Skeletal muscle tissue (tissue), 4 donors: ENCODE results near the gene KIZ. TPM values are rescaled to one million over a fixed set of nuclear protein-coding genes. Genes with fewer than 3 reads are reported as not detected.

Source experiments
- H3K27ac ChIP-seq: one replicate; pipeline ENCODE4 v1.7.0; 2013; ENCODE audit warnings: mild to moderate bottlenecking, low read depth, low read length, inconsistent platforms
- H3K27me3 ChIP-seq, 3 donors: one replicate each; pipeline ENCODE4 v1.7.0; 2013; ENCODE audit warnings: low read length in 3 of 3; ENCODE audit not compliant: control insufficient read depth in 3 of 3, insufficient read depth in 3 of 3
- H3K36me3 ChIP-seq, 3 donors: one replicate each; pipeline ENCODE4 v1.7.0; 2013; ENCODE audit warnings: low read length in 3 of 3; ENCODE audit not compliant: control insufficient read depth in 3 of 3, insufficient read depth in 3 of 3
- H3K4me1 ChIP-seq, 3 donors: one replicate each; pipeline ENCODE4 v1.7.0; 2013; ENCODE audit warnings: low read length in 3 of 3, mild to moderate bottlenecking in 3 of 3; ENCODE audit not compliant: control insufficient read depth in 3 of 3, insufficient read depth in 3 of 3
- H3K4me3 ChIP-seq, 3 donors: one replicate each; pipeline ENCODE4 v1.7.0; 2013; ENCODE audit warnings: low read length in 3 of 3
- H3K9ac ChIP-seq, 3 donors: one replicate each; pipeline ENCODE4 v1.7.0; 2013; ENCODE audit warnings: low read length in 3 of 3, mild to moderate bottlenecking in 3 of 3, moderate library complexity in 2 of 3, low read depth in 1 of 3
- H3K9me3 ChIP-seq, 3 donors: one replicate each; pipeline ENCODE4 v1.7.0; 2013; ENCODE audit warnings: low read length in 3 of 3; ENCODE audit not compliant: control insufficient read depth in 3 of 3
- total RNA-seq: library from RNA; depleted of rRNA; stranded (reverse); fragments of >200 nt; gene quantifications from one replicate; pipeline ENCODE4 v1.2.3, GENCODE V29; 2014
- donor health status: Osteomylitis.

Gene KIZ
- total RNA-seq, 1 donor from 2014 or later: 8.9 TPM

DNA sequence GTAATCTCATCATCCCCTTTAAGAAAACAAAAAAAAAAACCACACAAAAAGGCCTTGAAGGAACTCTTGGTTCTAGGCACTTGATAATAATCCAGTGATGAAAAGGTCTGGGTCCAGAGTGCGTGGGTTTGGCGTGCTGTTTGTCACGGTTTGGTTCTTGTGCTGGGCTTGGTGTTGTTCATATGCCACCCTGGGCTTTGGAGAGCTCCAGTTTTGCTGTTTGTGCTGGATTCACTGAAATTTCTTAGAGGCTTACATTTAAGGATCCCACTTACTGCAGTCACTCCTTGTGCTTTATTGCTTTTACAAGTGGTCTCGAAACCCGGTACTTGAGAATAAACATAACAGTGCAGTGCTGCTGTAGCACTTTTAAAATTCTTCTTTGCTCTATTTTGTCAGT, 108.4 kb downstream of the KIZ start:
- H3K27me3 ChIP-seq: no peaks in the 10 kb centered on the region
- H3K9me3 ChIP-seq: no peaks in the 10 kb centered on the region
- no peak overlapping the region for H3K9ac ChIP-seq
- peaks cover 21 to 36% (median 22%) of the 10 kb centered on the region in 3 donors for H3K36me3 ChIP-seq
- H3K4me3 ChIP-seq: no peak overlapping the region
- H3K4me1 ChIP-seq: peaks cover 0 to 7% (median 0%) of the 10 kb centered on the region in 3 donors
- H3K27ac ChIP-seq: no peak overlapping the region

DNA sequence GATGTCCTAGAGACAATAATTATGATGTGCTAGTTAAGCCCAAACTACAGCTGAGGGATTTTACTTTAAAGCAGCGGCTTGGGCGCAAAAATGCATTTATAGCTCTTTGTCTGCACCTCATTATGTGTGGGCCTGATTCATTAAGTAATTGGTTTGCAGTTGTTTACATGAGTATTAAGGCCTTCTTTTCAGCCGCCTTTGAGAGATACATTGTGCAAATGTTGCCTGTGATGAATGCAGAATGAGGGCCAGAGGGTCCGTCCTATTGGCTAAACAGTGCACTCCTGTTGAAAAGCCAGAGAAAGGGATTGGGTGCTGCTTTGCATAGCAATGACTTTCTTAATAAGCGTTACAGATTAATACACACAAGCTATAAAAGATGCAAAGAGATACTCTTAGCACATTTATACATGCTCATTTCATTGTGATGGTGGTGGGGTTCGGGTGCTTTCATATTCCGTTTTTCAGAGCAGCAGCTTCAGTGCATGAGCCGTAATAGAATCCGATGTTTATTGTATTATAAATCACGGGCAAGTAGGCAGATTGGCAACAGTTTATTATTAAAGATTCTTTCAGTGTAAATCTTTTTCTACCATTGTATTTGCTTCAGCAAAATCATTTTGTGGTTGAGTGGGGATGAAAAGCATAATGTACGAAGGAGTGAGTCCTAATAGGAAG, 109.1 kb downstream of the KIZ start:
- Histone ChIP-seq H3K27ac (no peak overlapping the region), H3K9ac (no peak overlapping the region), H3K4me3 (no peak overlapping the region), H3K36me3 (peaks cover 21 to 33% (median 21%) of the 10 kb centered on the region in 3 donors), H3K27me3 (no peaks in the 10 kb centered on the region), H3K9me3 (no peaks in the 10 kb centered on the region), H3K4me1 (peaks cover 0 to 7% (median 0%) of the 10 kb centered on the region in 3 donors)

DNA sequence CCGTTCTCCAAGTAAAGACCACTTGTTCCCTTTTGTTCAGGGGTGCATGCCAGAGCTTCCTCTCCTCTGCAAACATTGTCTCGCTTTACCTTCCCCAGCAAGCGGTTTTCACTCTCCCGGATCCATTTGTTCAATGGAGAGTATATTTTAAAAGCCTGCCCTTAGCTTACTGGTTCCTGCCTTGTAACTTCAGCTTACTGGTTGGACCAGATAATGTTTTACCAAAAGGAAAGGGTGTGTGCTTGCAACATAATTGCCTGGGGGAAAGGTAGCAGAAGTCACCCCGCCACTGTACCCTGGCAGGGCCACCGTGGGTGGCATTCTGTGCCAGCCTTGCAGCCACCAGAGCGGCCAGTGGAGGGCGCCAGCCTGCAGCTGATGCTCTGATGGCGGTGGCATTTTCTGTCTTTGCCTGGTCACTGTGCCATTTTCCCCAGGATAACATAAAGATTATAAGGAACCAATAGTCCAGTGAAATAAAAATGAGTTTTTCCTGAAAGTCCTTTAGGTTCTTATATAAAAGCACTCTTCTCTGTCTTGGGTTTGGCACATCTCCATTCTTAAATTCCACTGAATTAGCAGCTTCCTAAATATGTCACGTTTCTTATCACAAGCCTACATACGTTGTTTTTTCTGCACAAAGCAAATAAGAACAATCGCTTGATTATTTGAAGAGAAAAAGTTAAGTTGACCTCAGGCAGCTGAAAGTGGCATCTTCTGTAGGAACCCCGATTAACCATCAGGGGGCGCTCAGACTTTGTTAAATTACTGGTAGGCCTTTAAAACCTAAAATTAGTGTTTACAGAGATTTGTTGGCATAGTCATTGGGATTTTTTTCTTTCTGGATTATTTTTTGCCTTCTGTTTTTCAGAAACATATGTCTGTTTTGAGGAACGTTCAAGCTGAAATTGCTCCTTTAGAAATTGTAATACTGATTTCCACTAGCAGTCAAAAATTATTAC, 109.9 kb downstream of the KIZ start:
- Histone ChIP-seq H3K36me3 (peaks cover 12 to 27% (median 21%) of the 10 kb centered on the region in 3 donors), H3K27ac (no peak overlapping the region), H3K27me3 (no peaks in the 10 kb centered on the region), H3K9ac (no peak overlapping the region), H3K4me3 (no peak overlapping the region), H3K9me3 (no peaks in the 10 kb centered on the region), H3K4me1 (peaks cover 0 to 7% (median 0%) of the 10 kb centered on the region in 3 donors)

DNA sequence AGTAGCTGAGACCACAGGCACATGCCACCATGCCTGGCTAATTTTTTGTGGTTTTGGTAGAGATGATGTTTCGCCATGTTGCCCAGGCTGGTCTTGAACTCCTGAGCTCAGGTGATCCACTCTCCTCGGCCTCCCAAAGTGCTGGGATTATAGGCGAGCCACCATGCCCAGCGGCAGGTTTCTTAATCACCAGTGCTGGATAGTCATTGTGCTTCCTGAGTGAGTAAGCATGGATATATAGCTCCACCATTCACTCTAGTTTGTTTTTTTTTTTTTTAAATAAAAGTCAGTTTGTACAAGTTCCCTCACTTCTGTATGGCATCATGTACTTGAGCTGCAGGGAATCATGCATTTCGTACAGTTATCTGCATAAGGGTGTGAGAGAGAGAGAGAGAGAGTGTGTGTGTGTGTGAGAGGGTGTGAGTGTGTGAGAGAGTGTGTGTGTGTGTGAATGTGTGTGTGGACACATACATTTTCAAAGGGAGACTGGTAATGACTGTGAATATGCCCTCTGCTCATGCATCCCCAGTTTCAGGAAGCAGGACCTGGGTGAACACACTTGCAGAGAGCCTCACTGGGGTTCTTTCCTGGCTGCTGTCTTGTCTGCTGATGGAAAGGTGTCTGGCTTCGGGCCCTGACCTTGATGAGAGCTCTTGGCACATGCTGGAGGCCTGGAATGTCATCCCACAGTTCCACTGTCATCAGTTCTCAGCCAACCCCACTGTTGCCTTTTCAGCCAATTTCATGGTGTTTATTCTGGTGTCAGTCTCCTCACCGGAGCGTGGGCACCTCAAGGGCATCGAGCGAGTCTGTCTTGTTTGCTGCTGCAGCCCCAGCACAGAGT, 112.3 kb downstream of the KIZ start:
- no peak overlapping the region for H3K4me3 ChIP-seq
- H3K9ac ChIP-seq: no peak overlapping the region
- H3K27ac ChIP-seq: no peak overlapping the region
- H3K4me1 ChIP-seq: peaks cover 0 to 7% (median 0%) of the 10 kb centered on the region in 3 donors
- H3K9me3 ChIP-seq: no peaks in the 10 kb centered on the region
- no peaks in the 10 kb centered on the region for H3K27me3 ChIP-seq
- H3K36me3 ChIP-seq: peaks cover 4 to 13% (median 12%) of the 10 kb centered on the region in 3 donors

DNA sequence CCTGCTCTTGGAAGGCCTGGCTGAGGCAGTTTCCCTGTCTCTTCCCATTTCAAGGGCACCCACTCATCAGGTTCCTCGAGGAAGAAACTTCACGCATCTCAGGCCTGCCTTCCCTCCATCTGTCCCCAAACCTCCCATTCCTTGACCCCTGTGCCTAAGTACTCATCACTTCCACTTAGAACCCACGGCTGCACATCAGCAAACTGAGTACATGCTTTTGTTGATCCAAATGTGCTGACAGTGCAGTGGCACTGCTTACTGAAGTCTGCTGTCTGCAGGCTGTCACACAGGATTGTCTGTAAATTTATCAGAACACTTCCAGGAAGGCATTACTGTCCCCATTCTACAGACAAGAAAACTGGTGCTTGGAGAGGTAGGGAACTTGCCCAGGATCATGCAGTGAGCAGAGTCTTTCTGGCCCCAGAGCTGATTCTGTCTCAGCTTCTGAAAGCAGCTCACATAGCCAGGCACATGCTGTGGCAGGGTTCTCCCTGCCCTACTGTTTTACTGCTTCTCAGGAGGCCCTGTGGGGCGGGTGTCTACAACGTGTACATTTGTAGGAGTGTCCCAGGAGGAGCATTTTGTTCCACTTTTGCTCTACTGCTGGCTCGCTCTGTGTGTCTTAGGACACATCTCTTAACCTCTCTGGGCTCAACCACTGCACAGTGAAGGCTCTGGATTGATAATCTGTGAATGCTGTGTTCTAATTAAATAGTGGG, 113.1 kb downstream of the KIZ start:
- Histone ChIP-seq H3K36me3 (peaks cover 4 to 13% (median 12%) of the 10 kb centered on the region in 3 donors), H3K4me3 (no peak overlapping the region)

DNA sequence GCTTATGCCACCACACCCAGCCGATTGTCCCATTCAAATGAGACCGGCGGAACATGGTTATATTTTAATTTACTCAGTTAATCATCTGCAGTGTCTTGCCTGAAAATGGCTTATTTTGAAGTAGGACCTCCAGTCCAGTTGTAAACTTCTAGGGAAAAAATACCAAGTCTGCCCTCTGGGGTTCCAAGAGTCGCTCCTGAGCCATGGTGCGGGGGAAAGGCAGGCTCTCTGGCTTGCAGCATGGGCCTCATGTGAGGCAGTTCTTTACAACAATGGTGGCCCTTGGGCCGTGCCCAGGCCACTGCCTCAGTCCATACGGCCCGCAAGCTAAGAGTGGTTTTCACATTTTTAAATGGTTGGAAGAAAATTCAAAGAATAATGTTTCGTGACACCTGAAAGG, 114.5 kb downstream of the KIZ start:
- no peak overlapping the region for H3K9ac ChIP-seq
- H3K27ac ChIP-seq: no peak overlapping the region
- peaks cover 7 to 23% (median 22%) of the 10 kb centered on the region in 3 donors for H3K36me3 ChIP-seq
- no peaks in the 10 kb centered on the region for H3K9me3 ChIP-seq
- no peaks in the 10 kb centered on the region for H3K27me3 ChIP-seq
- H3K4me1 ChIP-seq: peaks cover 0 to 7% (median 0%) of the 10 kb centered on the region in 3 donors
- no peak overlapping the region for H3K4me3 ChIP-seq

More for the DNA sequence above, 113.1 kb downstream of the KIZ start:
- Histone ChIP-seq H3K9ac (no peak overlapping the region), H3K27me3 (no peaks in the 10 kb centered on the region), H3K9me3 (no peaks in the 10 kb centered on the region), H3K4me1 (peaks cover 0 to 7% (median 0%) of the 10 kb centered on the region in 3 donors), H3K27ac (no peak overlapping the region)

DNA sequence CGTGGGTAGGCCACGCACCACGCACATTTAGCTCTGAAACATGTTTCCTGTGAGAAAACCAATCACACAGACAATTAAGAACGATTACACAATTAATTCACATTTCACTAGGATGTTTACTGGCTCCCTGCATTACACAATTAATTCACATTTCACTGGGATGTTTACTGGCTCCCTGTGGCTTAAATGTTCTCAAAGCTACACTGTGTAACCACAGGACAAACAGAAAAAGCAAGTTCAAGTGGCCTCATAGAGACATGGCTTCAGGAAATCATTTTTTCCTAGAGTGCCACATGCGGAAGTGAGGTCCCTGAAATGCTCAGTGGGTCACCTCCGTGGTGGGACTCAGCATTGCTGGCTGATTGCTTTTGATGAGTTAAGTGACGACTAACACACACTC, 115.5 kb downstream of the KIZ start:
- H3K4me1 ChIP-seq: peaks cover 0 to 7% (median 0%) of the 10 kb centered on the region in 3 donors
- H3K9ac ChIP-seq: no peak overlapping the region
- no peak overlapping the region for H3K27ac ChIP-seq
- peaks cover 10 to 31% (median 26%) of the 10 kb centered on the region in 3 donors for H3K36me3 ChIP-seq
- H3K4me3 ChIP-seq: no peak overlapping the region
- no peaks in the 10 kb centered on the region for H3K27me3 ChIP-seq
- no peaks in the 10 kb centered on the region for H3K9me3 ChIP-seq

DNA sequence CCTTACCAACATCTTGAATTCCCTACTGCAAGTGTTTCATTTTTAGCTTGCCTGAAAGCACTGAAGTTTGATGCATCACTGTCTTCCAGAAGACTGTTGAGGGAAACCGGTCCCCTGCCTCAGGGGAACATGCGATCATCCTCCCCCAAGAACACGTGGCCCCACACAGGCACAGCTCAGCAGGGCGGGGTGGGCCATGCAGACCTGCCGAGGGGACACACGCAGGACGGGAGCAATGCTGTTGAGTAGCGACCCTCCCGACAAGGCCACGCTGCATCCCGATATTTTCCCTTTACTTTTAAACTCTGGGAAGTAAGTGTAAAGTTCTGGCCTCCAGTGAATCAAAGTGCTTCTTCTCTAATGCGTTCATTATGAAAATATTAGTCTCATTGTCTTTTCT, 117.9 kb downstream of the KIZ start:
- Histone ChIP-seq H3K9ac (no peak overlapping the region), H3K4me1 (peaks cover 0 to 2% (median 0%) of the 10 kb centered on the region in 3 donors), H3K27me3 (no peaks in the 10 kb centered on the region), H3K27ac (no peak overlapping the region), H3K36me3 (peaks cover 10 to 26% (median 22%) of the 10 kb centered on the region in 3 donors), H3K9me3 (no peaks in the 10 kb centered on the region), H3K4me3 (no peak overlapping the region)

DNA sequence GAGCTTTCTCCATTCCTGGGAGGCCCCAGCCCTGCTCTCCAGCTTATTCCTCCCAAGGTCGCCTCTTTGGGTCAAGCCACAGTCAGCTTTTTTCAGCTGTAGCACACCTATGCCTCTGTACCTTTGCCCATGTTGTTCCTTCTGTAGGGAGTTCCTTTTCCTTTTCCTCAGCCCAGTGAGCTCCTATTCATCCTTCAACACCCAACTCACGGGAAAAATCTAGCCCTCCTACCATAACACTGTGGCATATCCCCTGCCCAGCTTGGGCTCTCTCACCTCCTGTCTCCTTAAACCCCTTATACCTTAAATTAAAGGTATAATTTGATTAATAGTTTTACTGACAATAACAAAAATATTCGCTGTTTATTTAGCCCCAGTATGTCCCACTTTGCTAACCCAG, 118.9 kb downstream of the KIZ start:
- Histone ChIP-seq H3K9ac (no peak overlapping the region), H3K4me1 (no peaks in the 10 kb centered on the region), H3K27ac (no peak overlapping the region), H3K4me3 (no peak overlapping the region), H3K9me3 (no peaks in the 10 kb centered on the region), H3K27me3 (no peaks in the 10 kb centered on the region), H3K36me3 (peaks cover 6 to 23% (median 17%) of the 10 kb centered on the region in 3 donors)
